Ishikawa (cell line): Measurements from ENCODE around the gene TMCC3.

ENCODE experiments used
- EP300 ChIP-seq: IDR thresholded peaks from 2 replicates; pipeline ENCODE4 v1.6.1; 2012; ENCODE audit warnings: borderline replicate concordance
- ZBTB7A ChIP-seq: IDR thresholded peaks from 2 replicates; pipeline ENCODE4 v1.6.1; 2012; ENCODE audit warnings: low read depth

DNA sequence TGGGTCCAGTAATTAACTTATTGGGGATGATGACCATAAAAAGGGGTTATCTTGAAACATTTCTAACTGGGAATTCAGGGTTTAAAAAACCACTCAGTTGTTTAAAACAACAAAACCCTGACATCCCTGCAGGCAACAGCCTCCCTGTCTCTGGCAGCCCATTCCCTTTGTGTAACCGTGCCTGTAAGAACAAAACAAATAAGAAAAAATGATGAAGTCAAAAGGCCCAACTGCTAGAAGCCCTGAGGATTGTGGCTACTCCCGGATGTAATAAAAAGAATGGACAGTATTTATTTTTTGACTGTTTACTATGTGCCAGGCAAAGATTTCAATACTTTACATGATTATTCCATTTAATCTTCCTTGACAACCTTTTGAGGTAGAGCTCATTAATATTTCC lies 75.3 kb downstream of the TMCC3 start:
- TF ChIP-seq ZBTB7A (no peak), EP300 (no peak)
